Left hindlimb (tissue), 1 donor: ENCODE results near the gene TULP4.
"Not testable (repeated sequence)": the region's sequence is repeated elsewhere in the genome, so short reads cannot be mapped to it uniquely, and the experiment has no call there.

Experiments used
- DNase-seq: peaks from one replicate; pipeline ENCODE4 v3.0.0-alpha.2; 2018

The TULP4 gene

GRCh38 chr6:158397578-158397977 lies 85.3 kb downstream of the TULP4 start:
- DNase-seq: no peak

- DNase-seq: no peak
Measured at GRCh38 chr6:158398252-158399024, 86.2 kb downstream of the TULP4 start.

- no peak for DNase-seq
Measured at GRCh38 chr6:158399040-158399700, 86.9 kb downstream of the TULP4 start.

- DNase-seq: no peak
Measured at GRCh38 chr6:158402184-158402583, 89.9 kb downstream of the TULP4 start.

GRCh38 chr6:158405321-158405831 lies 93.1 kb downstream of the TULP4 start:
- DNase-seq: not testable (repeated sequence)

GRCh38 chr6:158405933-158406332 lies 93.7 kb downstream of the TULP4 start:
- no peak for DNase-seq

GRCh38 chr6:158406736-158407135 lies 94.5 kb downstream of the TULP4 start:
- no peak for DNase-seq

GRCh38 chr6:158408013-158408412 lies 95.7 kb downstream of the TULP4 start:
- DNase-seq: no peak

GRCh38 chr6:158408552-158409130 lies 96.4 kb downstream of the TULP4 start:
- peak; percentile 46 for DNase-seq

- no peak for DNase-seq
Measured at GRCh38 chr6:158409451-158409850, 97.2 kb downstream of the TULP4 start.

- no peak for DNase-seq
Measured at GRCh38 chr6:158410784-158411183, 98.5 kb downstream of the TULP4 start.

- DNase-seq: no peak
Measured at GRCh38 chr6:158411998-158412397, 99.7 kb downstream of the TULP4 start.

- DNase-seq: no peak
Measured at GRCh38 chr6:158413028-158413427, 100.8 kb downstream of the TULP4 start.

GRCh38 chr6:158413814-158414565 lies 101.7 kb downstream of the TULP4 start:
- DNase-seq: no peak

GRCh38 chr6:158414851-158415262 lies 102.6 kb downstream of the TULP4 start:
- no peak for DNase-seq

GRCh38 chr6:158415666-158416065 lies 103.4 kb downstream of the TULP4 start:
- DNase-seq: no peak

- DNase-seq: no peak
Measured at GRCh38 chr6:158416883-158417759, 104.9 kb downstream of the TULP4 start.

- no peak for DNase-seq
Measured at GRCh38 chr6:158417760-158418098, 105.5 kb downstream of the TULP4 start.

- no peak for DNase-seq
Measured at GRCh38 chr6:158418501-158418900, 106.2 kb downstream of the TULP4 start.

- DNase-seq: no peak
Measured at GRCh38 chr6:158419339-158419909, 107.2 kb downstream of the TULP4 start.

GRCh38 chr6:158421381-158421780 lies 109.1 kb downstream of the TULP4 start:
- DNase-seq: no peak
